Osteocyte (in vitro differentiated cells): ENCODE results near the gene ZNF346. TPM values are rescaled to one million over a fixed set of nuclear protein-coding genes. Genes with fewer than 3 reads are reported as not detected.

Experiments
- DNase-seq: peaks from one replicate; pipeline ENCODE4 v3.0.0; 2021; ENCODE audit warnings: mixed read lengths; ENCODE audit not compliant: unreplicated experiment; ENCODE audit errors: extremely low spot score
- H3K27ac Mint-ChIP-seq: one replicate; pipeline ENCODE4 v1.8.0; 2021; ENCODE audit warnings: mild to moderate bottlenecking, mixed read lengths; ENCODE audit not compliant: unreplicated experiment
- H3K27me3 Mint-ChIP-seq: one replicate; pipeline ENCODE4 v1.8.0; 2021; ENCODE audit warnings: mixed read lengths; ENCODE audit not compliant: unreplicated experiment
- H3K36me3 Mint-ChIP-seq: one replicate; pipeline ENCODE4 v1.8.0; 2021; ENCODE audit warnings: mixed read lengths; ENCODE audit not compliant: unreplicated experiment
- H3K4me1 Mint-ChIP-seq: one replicate; pipeline ENCODE4 v1.8.0; 2021; ENCODE audit warnings: mixed read lengths; ENCODE audit not compliant: unreplicated experiment
- H3K4me3 Mint-ChIP-seq: one replicate; pipeline ENCODE4 v1.8.0; 2021; ENCODE audit warnings: mild to moderate bottlenecking, moderate library complexity, mixed read lengths; ENCODE audit not compliant: unreplicated experiment
- H3K9me3 Mint-ChIP-seq: one replicate; pipeline ENCODE4 v1.8.0; 2021; ENCODE audit warnings: mixed read lengths; ENCODE audit not compliant: unreplicated experiment
- total RNA-seq: library from RNA; stranded (reverse); gene quantifications from 2 replicates; pipeline ENCODE4 v1.2.1, GENCODE V29; 2021
- TF ChIP-seq, protein P1 (sequence below): fragments of 200-600 bp; sonication (generic); IDR thresholded peaks from 2 replicates; pipeline ENCODE4 v1.5.0; 2021; ENCODE audit warnings: antibody characterized with exemption, mild to moderate bottlenecking, moderate library complexity

The ZNF346 gene
- total RNA-seq, 1 donor from 2014 or later = 26.9 TPM

DNA sequence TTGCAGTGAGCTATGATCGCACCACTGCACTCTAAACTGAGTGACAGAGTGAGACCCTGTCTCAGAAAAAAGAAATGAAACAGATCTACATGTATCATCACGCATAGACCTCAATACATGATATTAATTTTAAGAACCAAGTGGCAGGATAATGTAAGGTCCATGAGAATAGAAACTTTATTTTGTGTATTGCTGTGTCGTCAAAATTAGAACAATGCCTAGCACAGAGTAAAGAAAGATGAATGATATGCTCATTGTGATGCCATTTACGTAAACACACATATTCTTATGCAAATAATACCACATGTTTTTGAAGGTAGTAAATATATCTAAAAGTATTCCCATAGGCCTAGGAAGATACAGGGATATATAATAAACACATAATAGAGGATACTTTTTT lies 12.3 kb upstream of the ZNF346 start:
- DNase-seq = no peak
- TF ChIP-seq, protein P1, sequence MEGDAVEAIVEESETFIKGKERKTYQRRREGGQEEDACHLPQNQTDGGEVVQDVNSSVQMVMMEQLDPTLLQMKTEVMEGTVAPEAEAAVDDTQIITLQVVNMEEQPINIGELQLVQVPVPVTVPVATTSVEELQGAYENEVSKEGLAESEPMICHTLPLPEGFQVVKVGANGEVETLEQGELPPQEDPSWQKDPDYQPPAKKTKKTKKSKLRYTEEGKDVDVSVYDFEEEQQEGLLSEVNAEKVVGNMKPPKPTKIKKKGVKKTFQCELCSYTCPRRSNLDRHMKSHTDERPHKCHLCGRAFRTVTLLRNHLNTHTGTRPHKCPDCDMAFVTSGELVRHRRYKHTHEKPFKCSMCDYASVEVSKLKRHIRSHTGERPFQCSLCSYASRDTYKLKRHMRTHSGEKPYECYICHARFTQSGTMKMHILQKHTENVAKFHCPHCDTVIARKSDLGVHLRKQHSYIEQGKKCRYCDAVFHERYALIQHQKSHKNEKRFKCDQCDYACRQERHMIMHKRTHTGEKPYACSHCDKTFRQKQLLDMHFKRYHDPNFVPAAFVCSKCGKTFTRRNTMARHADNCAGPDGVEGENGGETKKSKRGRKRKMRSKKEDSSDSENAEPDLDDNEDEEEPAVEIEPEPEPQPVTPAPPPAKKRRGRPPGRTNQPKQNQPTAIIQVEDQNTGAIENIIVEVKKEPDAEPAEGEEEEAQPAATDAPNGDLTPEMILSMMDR = no peak
- H3K36me3 Mint-ChIP-seq = no peaks in the 10 kb centered on the region
- peaks cover 10% of the 10 kb centered on the region for H3K4me1 Mint-ChIP-seq
- H3K27ac Mint-ChIP-seq = no peak overlapping the region
- no peaks in the 10 kb centered on the region for H3K27me3 Mint-ChIP-seq
- H3K4me3 Mint-ChIP-seq = no peak overlapping the region
- no peaks in the 10 kb centered on the region for H3K9me3 Mint-ChIP-seq

DNA sequence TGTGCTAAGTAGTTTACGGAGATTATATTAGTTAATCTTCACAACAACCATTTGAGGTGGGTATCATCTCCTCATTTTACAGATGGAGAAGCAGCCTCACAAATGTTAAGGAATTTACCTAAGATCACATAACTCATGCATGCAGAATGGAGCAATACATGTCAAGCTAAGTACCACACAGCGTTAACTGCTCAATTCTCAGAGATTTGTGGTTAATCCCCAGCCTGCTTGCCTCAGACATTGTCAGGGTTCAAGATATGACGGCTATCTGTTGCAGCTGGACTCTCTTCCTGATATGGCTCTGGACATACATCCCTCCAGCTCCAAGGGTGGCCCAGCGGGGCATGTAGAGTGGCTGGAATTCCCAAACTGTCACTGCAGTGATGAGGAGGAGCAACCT lies 7.3 kb upstream of the ZNF346 start:
- Mint-ChIP-seq H3K27me3 (no peaks in the 10 kb centered on the region), H3K4me3 (no peak overlapping the region), H3K9me3 (no peaks in the 10 kb centered on the region), H3K27ac (no peak overlapping the region), H3K4me1 (no peaks in the 10 kb centered on the region), H3K36me3 (no peaks in the 10 kb centered on the region)
- TF ChIP-seq, protein P1 = no peak
- no peak for DNase-seq

DNA sequence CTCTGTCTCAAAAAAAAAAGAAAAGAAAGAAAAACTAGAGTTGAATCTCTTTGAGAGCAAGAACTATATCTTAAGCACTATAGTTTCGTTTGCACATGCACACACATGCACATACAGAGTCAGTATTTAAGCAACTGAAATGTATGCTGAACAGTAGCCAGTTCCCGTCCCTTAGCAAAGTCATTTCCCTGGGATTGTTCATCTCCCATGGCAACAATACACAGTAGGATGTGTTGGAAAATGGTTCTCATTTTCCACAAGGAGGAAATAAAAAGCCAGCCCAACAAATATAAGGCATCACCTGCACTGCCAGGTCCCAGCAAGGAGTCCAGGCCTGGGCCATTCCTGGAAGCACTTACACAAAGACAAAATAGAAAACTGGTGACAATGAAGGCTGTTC lies 4.2 kb upstream of the ZNF346 start:
- H3K36me3 Mint-ChIP-seq = no peaks in the 10 kb centered on the region
- peaks cover 12% of the 10 kb centered on the region for H3K4me1 Mint-ChIP-seq
- no peaks in the 10 kb centered on the region for H3K9me3 Mint-ChIP-seq
- H3K4me3 Mint-ChIP-seq = no peak overlapping the region
- no peaks in the 10 kb centered on the region for H3K27me3 Mint-ChIP-seq
- no peak for DNase-seq
- no peak overlapping the region for H3K27ac Mint-ChIP-seq
- TF ChIP-seq, protein P1 = no peak

DNA sequence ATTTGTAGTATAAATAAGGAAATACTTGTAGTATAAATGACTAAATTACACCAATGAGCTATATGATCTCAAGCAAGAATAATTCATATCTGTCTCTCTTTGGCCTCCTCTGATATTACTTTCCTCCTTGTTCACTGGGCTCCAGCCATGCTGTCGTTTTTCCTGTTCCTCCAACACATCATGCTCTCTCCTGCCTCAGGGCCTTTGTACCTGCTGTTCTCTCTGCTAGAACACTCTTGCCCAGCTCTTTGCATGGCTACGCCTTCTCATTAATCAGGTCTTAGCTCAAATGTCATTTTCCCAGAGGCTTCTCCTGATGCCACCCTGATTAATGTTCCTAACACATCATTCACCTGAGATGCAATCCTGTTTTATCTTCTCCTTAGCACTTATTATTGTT lies 2.5 kb upstream of the ZNF346 start:
- Mint-ChIP-seq H3K9me3 (no peaks in the 10 kb centered on the region), H3K36me3 (peaks cover 3% of the 10 kb centered on the region), H3K27ac (no peak overlapping the region), H3K4me3 (no peak overlapping the region), H3K27me3 (no peaks in the 10 kb centered on the region), H3K4me1 (peaks cover 22% of the 10 kb centered on the region)
- DNase-seq = no peak
- TF ChIP-seq, protein P1 = no peak

DNA sequence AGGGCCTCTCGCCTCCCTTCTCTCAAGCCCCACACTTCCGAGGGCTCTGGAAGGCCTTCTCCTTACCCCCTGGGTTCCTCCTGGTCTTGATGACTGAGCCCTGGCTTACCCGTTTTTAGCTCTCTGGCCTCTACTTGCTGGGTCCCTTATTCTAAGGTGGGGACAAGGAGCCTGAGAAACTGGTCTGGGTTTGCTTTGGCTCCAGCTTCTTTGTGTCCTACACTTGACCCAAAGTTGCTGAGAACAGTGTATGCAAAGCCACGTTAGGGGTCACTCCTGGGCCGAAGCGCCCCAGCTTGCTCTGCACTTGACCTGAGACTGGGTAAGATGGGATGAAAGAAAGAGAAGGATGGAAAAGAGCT lies 788 bp downstream of the ZNF346 start:
- Mint-ChIP-seq H3K9me3 (no peaks in the 10 kb centered on the region), H3K36me3 (peaks cover 11% of the 10 kb centered on the region), H3K4me3 (peak overlapping the region; percentile 99), H3K4me1 (peaks cover 24% of the 10 kb centered on the region), H3K27me3 (no peaks in the 10 kb centered on the region), H3K27ac (peak overlapping the region; percentile 92)
- DNase-seq = no peak
- TF ChIP-seq, protein P1 = no peak
